Naive B cell (primary cell): ENCODE results near the gene COX20. TPM values are rescaled to one million over a fixed set of nuclear protein-coding genes. Genes with fewer than 3 reads are reported as not detected.

ENCODE experiments used
- ATAC-seq, 2 donors: fragments of 150-1000 bp; cut with Tn5 transposase; 2 replicates each; pipeline ENCODE4 v1.10.0; 2021; ENCODE audit warnings: low read depth in 2 of 2, mild to moderate bottlenecking in 2 of 2, moderate library complexity in 2 of 2
- DNase-seq: peaks from one replicate; pipeline ENCODE4 v3.0.0; 2022
- H3K27ac Mint-ChIP-seq, 6 donors: one replicate each; pipeline ENCODE4 v1.8.0; 2020 to 2022; ENCODE audit warnings: mild to moderate bottlenecking in 6 of 6, mixed read lengths in 6 of 6, moderate library complexity in 5 of 6, inconsistent platforms in 2 of 6
- H3K27me3 Mint-ChIP-seq, 3 donors: one replicate each; pipeline ENCODE4 v1.8.0; 2021 to 2022; ENCODE audit warnings: mixed read lengths in 3 of 3, mild to moderate bottlenecking in 1 of 3
- H3K36me3 Mint-ChIP-seq, 2 donors: one replicate each; pipeline ENCODE4 v1.8.0; 2020 to 2022; ENCODE audit warnings: mixed read lengths in 2 of 2, inconsistent platforms in 1 of 2, mild to moderate bottlenecking in 1 of 2
- H3K4me1 Mint-ChIP-seq, 3 donors: one replicate each; pipeline ENCODE4 v1.8.0; 2020 to 2022; ENCODE audit warnings: mixed read lengths in 3 of 3, inconsistent platforms in 1 of 3, mild to moderate bottlenecking in 1 of 3, moderate library complexity in 1 of 3
- H3K4me3 Mint-ChIP-seq, 8 donors: one replicate each; pipeline ENCODE4 v1.8.0; 2020 to 2022; ENCODE audit warnings: mild to moderate bottlenecking in 8 of 8, mixed read lengths in 8 of 8, moderate library complexity in 8 of 8, inconsistent platforms in 2 of 8
- H3K9me3 Mint-ChIP-seq, 7 donors: one replicate each; pipeline ENCODE4 v1.8.0; 2020 to 2022; ENCODE audit warnings: mixed read lengths in 7 of 7, mild to moderate bottlenecking in 5 of 7, inconsistent platforms in 2 of 7, moderate library complexity in 1 of 7
- polyA plus RNA-seq, 6 donors: library from polyadenylated mRNA; unstranded; fragments of 300-500 nt; fragmentation: Illumina TruSeq; gene quantifications; one replicate each; pipeline ENCODE4 v1.2.3, GENCODE V29; 2021; ENCODE audit warnings: low read depth in 6 of 6

The COX20 gene
- polyA plus RNA-seq, 6 donors from 2014 or later, result 33.5 to 70.9 (median 49.7) TPM

DNA sequence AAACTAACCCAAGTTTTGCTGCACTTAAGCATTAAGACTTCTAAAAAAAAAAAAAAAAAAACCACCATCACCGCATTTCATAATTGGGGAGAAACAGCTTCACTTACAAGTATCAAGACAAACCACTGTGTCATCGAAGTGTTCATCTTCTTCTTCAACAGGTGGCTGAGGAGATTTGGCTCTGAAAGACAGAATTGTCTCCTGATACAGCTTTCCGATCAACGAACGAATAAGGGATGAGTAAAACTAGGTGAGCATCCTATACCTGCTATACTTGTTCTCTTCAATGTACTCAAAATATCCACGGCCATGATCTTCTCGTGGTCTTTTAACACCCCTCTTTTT is 26.9 kb downstream of the COX20 start:
- peak overlapping the region; percentile 82 to 99 (median 96) for H3K4me3 Mint-ChIP-seq
- H3K27ac Mint-ChIP-seq, result peak overlapping the region; percentile 95 to 99 (median 98)
- H3K9me3 Mint-ChIP-seq, result no peaks in the 10 kb centered on the region
- peaks cover 0 to 4% (median 0%) of the 10 kb centered on the region in 3 donors for H3K27me3 Mint-ChIP-seq
- ATAC-seq, result no peak
- no peak for DNase-seq
- H3K36me3 Mint-ChIP-seq, result peaks cover 16% of the 10 kb centered on the region in 2 donors
- H3K4me1 Mint-ChIP-seq, result peaks cover 28 to 49% (median 47%) of the 10 kb centered on the region in 3 donors

DNA sequence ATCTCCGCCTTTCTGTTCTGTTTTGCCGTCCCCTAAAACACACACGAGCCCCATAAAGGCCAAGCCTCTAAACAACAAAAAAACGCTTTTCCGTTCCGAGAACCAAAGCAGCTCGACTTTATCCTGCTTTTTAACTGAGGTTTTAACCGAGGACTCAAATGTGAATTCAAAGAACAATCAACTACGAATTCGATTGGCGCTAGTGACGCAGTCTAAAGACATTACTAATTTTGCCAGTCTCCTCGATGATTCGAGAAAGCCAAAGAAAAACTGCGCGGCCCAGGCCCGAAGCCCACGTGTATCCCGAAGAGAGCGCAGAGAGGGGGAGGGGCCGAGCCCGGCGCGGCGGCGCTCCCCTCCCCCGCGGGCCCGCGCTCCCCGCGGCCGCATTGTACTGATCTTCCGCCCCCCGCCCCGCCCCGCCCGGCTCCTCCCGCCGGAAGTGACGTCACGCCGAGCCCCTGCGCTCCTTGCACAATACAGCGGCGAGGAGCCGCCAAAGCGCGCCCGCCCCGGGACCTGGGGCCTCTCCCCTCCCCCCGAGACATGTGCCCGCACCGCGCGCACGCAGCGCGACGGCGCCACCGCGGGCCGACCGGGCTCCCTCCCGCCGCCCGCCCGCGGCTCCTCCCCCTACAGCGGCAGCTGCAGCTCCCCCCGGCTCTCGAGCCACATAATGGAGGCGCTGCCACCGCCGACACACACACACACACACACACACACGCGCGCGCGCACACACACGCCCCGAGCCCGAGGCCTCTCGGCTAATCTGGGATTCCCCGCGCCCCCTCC is 27.4 kb downstream of the COX20 start:
- DNase-seq (peak; percentile 88), ATAC-seq (peak; percentile 57 to 59)
- Mint-ChIP-seq H3K4me1 (peaks cover 28 to 47% (median 45%) of the 10 kb centered on the region in 3 donors), H3K27me3 (peaks cover 0 to 4% (median 0%) of the 10 kb centered on the region in 3 donors), H3K9me3 (no peaks in the 10 kb centered on the region), H3K36me3 (peaks cover 16% of the 10 kb centered on the region in 2 donors), H3K4me3 (peak overlapping the region; percentile 82 to 99 (median 96)), H3K27ac (peak overlapping the region; percentile 95 to 99 (median 98))

DNA sequence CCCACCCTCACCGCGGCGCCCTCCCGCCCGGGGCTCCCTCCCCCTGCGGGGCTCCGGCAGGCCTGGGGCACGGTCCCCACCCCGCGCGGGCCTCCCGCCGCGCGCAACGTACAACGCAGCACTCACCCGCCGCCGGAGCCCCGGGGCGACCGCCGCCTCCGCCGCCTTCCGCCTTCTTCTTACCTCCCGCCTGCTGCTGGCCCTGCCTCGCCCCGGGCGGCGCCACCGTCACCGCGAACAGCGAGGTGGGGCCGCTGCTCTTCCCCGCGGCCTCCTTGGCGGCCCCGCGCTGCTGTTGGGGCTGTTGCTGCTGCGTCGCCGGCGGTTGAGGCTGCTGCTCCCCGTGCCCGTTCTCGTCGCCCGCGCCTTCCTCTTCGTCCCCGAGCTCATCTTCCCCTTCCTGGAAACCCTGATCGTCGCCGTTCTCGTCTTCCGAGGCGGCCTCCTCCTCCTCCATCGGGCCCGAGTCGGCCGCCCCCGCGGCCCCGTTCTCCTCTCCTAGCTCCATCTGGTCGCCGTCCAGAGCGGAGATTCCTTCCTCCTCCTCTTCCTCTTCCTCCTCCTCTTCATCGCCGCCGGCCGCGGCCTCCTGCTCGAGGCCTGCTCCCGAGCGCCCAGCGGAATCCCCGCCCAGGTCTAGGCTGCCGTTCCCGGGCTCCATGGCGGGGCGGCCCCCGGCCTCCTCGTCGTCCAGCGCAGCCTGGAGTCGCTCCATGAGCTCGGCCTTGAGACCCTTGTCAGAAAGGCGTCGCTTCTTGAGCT is 28.2 kb downstream of the COX20 start:
- Mint-ChIP-seq H3K27me3 (peaks cover 0 to 4% (median 0%) of the 10 kb centered on the region in 3 donors), H3K9me3 (no peaks in the 10 kb centered on the region), H3K27ac (peak overlapping the region; percentile 95 to 100 (median 98)), H3K4me1 (peaks cover 27 to 45% (median 41%) of the 10 kb centered on the region in 3 donors), H3K4me3 (peak overlapping the region; percentile 82 to 99 (median 96)), H3K36me3 (peaks cover 14 to 16% of the 10 kb centered on the region in 2 donors)
- ATAC-seq, result no peak
- no peak for DNase-seq

DNA sequence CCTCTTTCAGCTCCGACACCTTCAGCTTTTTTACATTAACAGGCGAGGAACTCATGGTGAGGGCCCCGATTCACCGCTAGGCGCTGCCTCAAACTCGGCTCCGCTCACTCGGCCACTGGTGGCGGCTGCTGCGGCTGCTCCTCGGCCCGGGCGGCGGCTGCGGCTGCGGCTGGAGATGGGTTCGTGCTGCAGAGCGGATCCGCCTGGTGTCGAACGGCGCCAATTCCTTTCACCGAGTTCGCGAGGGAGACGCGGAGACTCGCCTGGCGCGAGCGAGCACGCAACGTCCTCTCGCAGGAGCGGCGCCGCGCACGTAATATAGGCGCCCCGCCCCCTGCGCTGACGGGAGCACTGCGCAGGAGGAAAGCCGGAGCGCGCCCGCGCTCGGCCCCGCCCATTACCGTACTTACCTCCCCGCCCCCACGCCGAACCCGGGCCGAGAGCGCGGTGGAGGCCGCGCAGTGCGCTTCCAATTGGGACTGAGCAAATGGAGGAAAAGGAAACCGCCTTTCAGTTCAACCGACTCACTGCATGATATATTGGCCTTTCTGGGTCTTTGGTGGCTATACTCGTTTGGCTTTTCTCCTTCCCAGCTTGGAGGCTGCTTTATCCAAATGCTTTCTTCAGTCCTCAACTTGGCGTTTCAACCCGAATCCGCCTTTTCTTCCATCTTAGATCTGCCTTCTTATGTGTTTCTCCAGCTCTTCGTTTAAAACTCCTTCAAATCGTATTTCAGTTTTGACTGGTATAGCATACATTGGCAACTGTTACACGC is 29.0 kb downstream of the COX20 start, which contains the start of gene HNRNPU:
HNRNPU (minus strand) TSS at position 291 of the 775 bp plus-strand sequence; CDS start at position 55, 236 bp downstream.
- peaks cover 0 to 4% (median 0%) of the 10 kb centered on the region in 3 donors for H3K27me3 Mint-ChIP-seq
- ATAC-seq (peak; percentile 57 to 66), DNase-seq (peak; percentile 98)
- H3K9me3 Mint-ChIP-seq, result no peaks in the 10 kb centered on the region
- peaks cover 24 to 41% (median 36%) of the 10 kb centered on the region in 3 donors for H3K4me1 Mint-ChIP-seq
- peak within 1 kb of the TSS; percentile 95 to 100 (median 98) for H3K27ac Mint-ChIP-seq
- H3K4me3 Mint-ChIP-seq, result peak within 1 kb of the TSS; percentile 82 to 99 (median 95)
- H3K36me3 Mint-ChIP-seq, result peaks cover 12 to 16% of the 10 kb centered on the region in 2 donors

DNA sequence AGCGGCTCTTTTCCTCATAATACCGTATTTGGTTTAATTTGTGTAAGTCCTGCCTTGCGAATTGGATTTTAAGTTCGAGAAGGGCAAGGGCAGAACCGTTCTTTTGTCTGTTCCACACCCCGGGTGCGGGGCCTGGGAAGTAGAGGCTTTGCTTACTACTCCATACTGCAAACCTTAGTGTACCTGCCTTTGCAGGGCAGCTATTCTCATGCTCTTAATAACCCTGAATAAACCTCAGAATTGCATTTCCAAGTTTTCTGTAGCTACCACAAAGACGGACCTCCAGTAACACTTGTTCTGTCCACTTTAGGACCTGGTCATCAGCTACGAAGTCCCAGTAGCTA is 29.5 kb downstream of the COX20 start:
- H3K27me3 Mint-ChIP-seq, result peaks cover 0 to 4% (median 0%) of the 10 kb centered on the region in 3 donors
- ATAC-seq, result no peak
- H3K9me3 Mint-ChIP-seq, result no peaks in the 10 kb centered on the region
- peaks cover 12 to 16% of the 10 kb centered on the region in 2 donors for H3K36me3 Mint-ChIP-seq
- peak overlapping the region; percentile 82 to 99 (median 95) for H3K4me3 Mint-ChIP-seq
- H3K4me1 Mint-ChIP-seq, result peaks cover 24 to 38% (median 33%) of the 10 kb centered on the region in 3 donors
- no peak for DNase-seq
- H3K27ac Mint-ChIP-seq, result peak overlapping the region; percentile 95 to 100 (median 98)

DNA sequence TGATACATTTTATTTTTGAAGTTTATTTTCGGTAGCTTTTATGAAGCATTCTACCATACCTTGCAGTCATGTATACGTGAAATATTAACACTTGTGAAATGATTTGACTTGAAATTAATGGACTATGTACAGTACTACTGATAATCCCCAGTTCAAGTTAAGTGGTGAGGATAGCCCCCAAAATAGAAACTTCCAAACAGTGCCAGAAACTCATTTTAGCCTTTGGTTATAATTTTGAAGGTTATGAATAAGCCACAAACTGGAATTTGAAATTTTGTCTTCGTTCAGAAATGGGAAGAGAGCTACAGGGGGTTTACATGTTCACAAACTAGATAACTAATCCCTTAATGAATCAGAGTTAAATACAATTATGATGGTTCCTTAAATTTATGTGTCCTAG is 30.4 kb downstream of the COX20 start:
- H3K4me3 Mint-ChIP-seq, result peak overlapping the region in 2 of 8 donors; percentile 82 to 98
- peaks cover 18 to 31% (median 25%) of the 10 kb centered on the region in 3 donors for H3K4me1 Mint-ChIP-seq
- ATAC-seq (no peak), DNase-seq (no peak)
- peak overlapping the region in 5 of 6 donors; percentile 14 to 99 (median 66) for H3K27ac Mint-ChIP-seq
- H3K9me3 Mint-ChIP-seq, result no peaks in the 10 kb centered on the region
- peaks cover 12 to 16% of the 10 kb centered on the region in 2 donors for H3K36me3 Mint-ChIP-seq
- H3K27me3 Mint-ChIP-seq, result peaks cover 0 to 4% (median 0%) of the 10 kb centered on the region in 3 donors

DNA sequence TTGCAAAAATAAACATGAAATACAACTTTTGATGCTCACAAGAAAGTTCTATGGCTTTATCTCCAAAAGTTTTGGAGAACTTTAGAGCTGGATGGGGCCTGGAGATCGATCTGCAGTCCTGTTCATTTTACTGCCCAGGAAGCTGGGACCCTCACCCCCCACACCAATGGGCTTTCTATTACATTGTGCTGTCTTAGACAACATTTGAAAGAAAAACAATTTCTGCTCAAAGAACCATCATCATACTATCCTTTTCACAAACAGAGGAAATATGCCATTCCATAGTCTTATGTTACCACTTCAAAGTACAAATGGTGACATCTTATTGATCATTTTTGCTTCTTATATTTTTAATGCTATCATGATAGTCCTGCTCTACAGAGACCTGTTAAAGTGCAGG is 30.9 kb downstream of the COX20 start:
- Mint-ChIP-seq H3K4me3 (peak overlapping the region in 1 of 8 donors; percentile 50), H3K4me1 (peaks cover 13 to 26% (median 19%) of the 10 kb centered on the region in 3 donors), H3K27ac (peak overlapping the region in 1 of 6 donors; percentile 32), H3K27me3 (peaks cover 0 to 4% (median 0%) of the 10 kb centered on the region in 3 donors), H3K36me3 (peaks cover 8 to 16% of the 10 kb centered on the region in 2 donors), H3K9me3 (no peaks in the 10 kb centered on the region)
- DNase-seq (no peak), ATAC-seq (no peak)

DNA sequence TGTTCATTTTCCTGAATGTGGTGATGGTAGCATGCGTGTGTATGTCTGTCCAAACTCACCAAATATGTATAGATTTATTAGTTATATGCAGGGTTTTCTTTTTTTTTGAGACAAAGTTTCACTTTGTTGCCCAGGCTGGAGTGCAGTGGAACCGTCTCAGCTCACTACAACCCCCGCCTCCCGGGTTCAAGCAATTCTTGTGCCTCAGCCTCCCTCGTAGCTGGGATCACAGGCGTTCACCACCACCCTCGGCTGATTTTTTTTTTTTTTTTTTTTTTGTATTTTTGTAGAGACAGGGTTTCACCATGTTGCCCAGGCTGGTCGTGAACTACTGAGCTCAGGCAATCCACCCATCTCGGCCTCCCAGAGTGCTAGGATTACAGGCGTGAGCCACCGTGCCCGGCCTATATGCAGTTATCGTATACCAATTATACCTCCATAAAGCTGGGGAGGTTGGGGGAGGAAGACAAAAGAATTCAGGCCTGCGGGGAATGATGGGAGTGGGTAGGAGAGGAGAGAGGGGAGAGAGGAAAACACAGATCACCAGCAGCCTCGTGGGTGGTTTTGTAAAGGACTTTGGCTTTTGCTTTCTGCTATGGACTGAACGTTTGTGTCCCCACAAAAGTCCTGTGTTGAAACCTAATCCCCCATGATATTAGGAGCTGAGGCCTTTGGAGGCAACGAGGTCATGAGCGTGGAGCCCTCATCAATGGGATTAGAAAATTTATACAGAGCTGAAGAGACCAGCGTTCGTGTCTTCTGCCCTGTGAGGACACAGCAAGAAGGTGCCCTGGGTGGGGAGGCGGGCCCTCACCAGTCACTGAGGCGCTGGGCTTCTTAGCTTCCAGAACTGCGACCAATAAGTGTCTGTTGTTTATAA is 33.3 kb downstream of the COX20 start:
- peaks cover 0 to 5% of the 10 kb centered on the region in 2 donors for H3K36me3 Mint-ChIP-seq
- DNase-seq, result no peak
- no peaks in the 10 kb centered on the region for H3K9me3 Mint-ChIP-seq
- no peak overlapping the region for H3K27ac Mint-ChIP-seq
- peaks cover 0 to 4% (median 0%) of the 10 kb centered on the region in 3 donors for H3K27me3 Mint-ChIP-seq
- no peak overlapping the region for H3K4me3 Mint-ChIP-seq
- ATAC-seq, result no peak
- H3K4me1 Mint-ChIP-seq, result peaks cover 0 to 13% (median 7%) of the 10 kb centered on the region in 3 donors

DNA sequence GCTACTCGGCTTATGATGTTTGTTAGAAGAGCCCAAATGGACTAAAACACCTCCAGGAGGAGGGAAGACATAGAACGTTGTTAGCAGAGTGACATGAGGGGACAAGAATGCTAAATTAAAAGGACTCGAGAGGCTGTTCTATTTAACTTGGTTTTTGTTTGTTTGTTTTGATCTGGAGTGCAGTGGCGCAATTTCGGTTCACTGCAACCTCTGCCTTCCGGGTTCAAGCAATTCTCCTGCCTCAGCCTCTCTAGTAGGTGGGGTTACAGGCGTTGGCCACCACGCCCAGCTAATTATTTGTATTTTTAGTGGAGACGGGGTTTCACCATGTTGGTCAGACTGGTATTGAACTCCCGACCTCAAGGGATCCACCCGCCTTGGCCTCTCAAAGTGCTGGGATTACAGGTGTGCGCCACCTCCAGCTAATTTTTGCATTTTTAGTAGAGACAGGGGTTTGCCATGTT is 33.9 kb downstream of the COX20 start:
- peaks cover 0 to 4% (median 0%) of the 10 kb centered on the region in 3 donors for H3K27me3 Mint-ChIP-seq
- H3K9me3 Mint-ChIP-seq, result no peaks in the 10 kb centered on the region
- H3K27ac Mint-ChIP-seq, result no peak overlapping the region
- H3K36me3 Mint-ChIP-seq, result no peaks in the 10 kb centered on the region
- no peak for ATAC-seq
- no peak for DNase-seq
- H3K4me3 Mint-ChIP-seq, result no peak overlapping the region
- peaks cover 0 to 7% (median 7%) of the 10 kb centered on the region in 3 donors for H3K4me1 Mint-ChIP-seq

DNA sequence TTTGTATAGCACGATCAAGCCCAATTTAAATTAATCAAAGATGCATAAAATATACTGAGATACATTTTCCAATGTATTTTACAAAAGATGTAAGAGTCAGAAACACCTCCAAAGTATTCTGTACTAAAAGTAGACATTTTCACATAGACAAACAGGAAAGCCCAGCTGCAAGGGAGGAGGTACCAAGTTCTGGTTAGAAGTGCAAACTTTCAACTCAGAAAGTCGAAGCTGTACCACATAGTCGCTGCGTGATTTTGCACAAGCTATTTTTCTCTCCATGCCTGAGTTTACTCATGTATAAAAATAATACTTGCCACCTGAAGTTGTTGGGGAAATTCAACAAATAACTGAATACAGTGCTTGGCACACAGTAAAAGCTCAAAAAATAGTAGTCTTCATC is 34.5 kb downstream of the COX20 start:
- H3K27ac Mint-ChIP-seq, result no peak overlapping the region
- no peak for DNase-seq
- H3K9me3 Mint-ChIP-seq, result no peaks in the 10 kb centered on the region
- H3K4me3 Mint-ChIP-seq, result no peak overlapping the region
- no peak for ATAC-seq
- no peaks in the 10 kb centered on the region for H3K27me3 Mint-ChIP-seq
- no peaks in the 10 kb centered on the region for H3K36me3 Mint-ChIP-seq
- peaks cover 0 to 5% (median 4%) of the 10 kb centered on the region in 3 donors for H3K4me1 Mint-ChIP-seq

DNA sequence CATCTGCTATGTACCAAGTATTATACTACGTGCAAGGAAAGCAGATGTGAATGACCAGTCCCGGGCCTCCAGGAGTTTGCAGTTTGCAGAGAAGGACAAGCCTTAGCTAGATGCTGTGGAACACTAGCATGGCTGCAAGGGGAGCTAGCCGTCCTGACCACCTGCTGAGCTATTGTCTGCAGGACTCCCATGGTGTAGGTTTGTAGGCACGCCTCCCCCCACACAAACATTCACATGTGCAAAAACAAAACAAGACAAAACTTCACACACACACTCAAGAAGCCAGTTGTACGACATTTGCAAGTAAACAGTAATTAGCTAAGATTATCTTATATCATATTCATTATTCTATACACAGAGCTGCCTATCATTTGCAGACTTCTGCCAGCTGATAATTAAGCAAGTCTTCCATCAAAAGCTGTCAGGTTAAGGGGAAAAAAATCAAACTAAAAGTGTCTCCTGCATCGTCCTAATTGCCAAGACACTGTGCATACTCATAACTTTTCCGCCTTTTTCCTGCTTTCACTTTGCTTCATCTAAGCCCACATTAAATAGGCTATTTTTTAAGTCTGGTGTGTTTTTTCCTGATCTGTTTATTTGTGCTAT is 39.6 kb downstream of the COX20 start:
- H3K4me1 Mint-ChIP-seq, result peaks cover 4 to 11% (median 6%) of the 10 kb centered on the region in 3 donors
- no peaks in the 10 kb centered on the region for H3K36me3 Mint-ChIP-seq
- H3K4me3 Mint-ChIP-seq, result no peak overlapping the region
- ATAC-seq, result no peak
- H3K9me3 Mint-ChIP-seq, result no peaks in the 10 kb centered on the region
- DNase-seq, result no peak
- H3K27ac Mint-ChIP-seq, result no peak overlapping the region
- no peaks in the 10 kb centered on the region for H3K27me3 Mint-ChIP-seq
